RWPE2 (cell line): Measurements from ENCODE around the gene C15orf40.

Experiments used
- ATAC-seq: fragments of 200-7000 bp; cut with Tn5 transposase; 3 replicates; pipeline ENCODE4 v1.9.1; 2021; ENCODE audit warnings: low read depth
- DNase-seq: peaks from one replicate; pipeline ENCODE4 v3.0.0-alpha.2; 2020; ENCODE audit warnings: low spot score
- H3K27ac ChIP-seq: fragments of 450-650 bp; 2 replicates; pipeline ENCODE4 v1.5.1; 2017; ENCODE audit warnings: mild to moderate bottlenecking; ENCODE audit not compliant: poor library complexity, severe bottlenecking
- H3K27me3 ChIP-seq: fragments of 250-450 bp; sonication (Bioruptor Pico); 2 replicates; pipeline ENCODE4 v1.5.1; 2021; ENCODE audit warnings: mild to moderate bottlenecking, moderate library complexity; ENCODE audit not compliant: insufficient read depth, poor library complexity, severe bottlenecking
- H3K36me3 ChIP-seq: fragments of 250-450 bp; sonication (Bioruptor Pico); 2 replicates; pipeline ENCODE4 v1.5.1; 2020; ENCODE audit warnings: low read depth, mild to moderate bottlenecking, moderate library complexity
- H3K4me1 ChIP-seq: fragments of 250-450 bp; sonication (Bioruptor Pico); 2 replicates; pipeline ENCODE4 v1.5.1; 2021; ENCODE audit warnings: mild to moderate bottlenecking, moderate library complexity; ENCODE audit not compliant: insufficient read depth, poor library complexity, severe bottlenecking
- H3K4me3 ChIP-seq: fragments of 250-450 bp; sonication (Bioruptor Pico); 2 replicates; pipeline ENCODE4 v1.5.1; 2021; ENCODE audit warnings: mild to moderate bottlenecking, moderate library complexity; ENCODE audit not compliant: severe bottlenecking
- H3K9me3 ChIP-seq: fragments of 250-450 bp; sonication (Bioruptor Pico); 2 replicates; pipeline ENCODE4 v1.5.1; 2021; ENCODE audit warnings: mild to moderate bottlenecking, moderate library complexity; ENCODE audit not compliant: severe bottlenecking
- TF ChIP-seq, protein P1 (sequence below): fragments of 450-650 bp; IDR thresholded peaks from one replicate; pipeline ENCODE4 v1.5.1; 2017; ENCODE audit warnings: mild to moderate bottlenecking, moderate library complexity; ENCODE audit not compliant: poor library complexity, severe bottlenecking

The C15orf40 gene

DNA sequence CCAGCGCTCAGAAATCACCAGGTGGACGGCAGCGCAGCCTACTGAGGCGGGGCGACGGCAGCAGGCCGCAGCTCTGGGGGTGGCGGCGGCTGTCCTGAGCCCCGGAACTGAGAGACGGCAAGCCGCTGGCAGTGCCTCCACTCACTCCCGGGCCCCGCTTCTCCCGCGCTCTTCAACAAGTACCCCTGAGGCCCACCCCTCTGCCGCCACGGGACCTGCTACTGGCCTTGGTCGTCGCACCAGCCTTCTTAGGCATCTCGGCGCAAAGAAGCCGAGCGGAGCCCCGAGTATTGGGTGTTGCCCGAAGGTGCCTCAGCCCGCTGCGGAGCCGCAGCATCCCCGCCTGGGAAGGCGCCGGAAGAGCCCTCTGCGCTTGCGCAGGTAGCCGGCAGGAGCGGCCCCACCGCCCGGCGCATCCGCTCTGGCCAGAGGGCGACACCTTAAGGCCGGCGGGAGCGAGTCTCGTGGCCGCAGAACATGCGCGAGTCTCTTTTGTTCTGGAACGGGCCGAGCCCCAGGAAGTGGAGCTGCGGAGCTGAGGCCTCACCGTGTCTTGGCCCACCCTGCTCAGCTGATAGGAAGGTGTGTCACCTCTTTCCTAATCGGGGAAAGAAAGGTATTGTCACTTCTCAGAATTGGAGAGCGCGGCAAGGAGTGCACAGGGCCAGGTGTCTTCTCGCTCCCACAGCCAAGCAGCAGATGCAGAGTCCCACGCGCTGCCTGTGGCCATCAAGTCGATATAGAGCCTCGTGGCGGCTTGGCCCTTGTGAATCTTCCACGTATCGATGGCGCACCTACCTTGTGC is at the start of gene C15orf40:
C15orf40 (minus strand) TSS at position 369 of the 805 bp plus-strand sequence; CDS start at position 337, 32 bp downstream.
- H3K4me1 ChIP-seq = peaks cover 14% of the 10 kb centered on the region
- ATAC-seq (peak; percentile 92), DNase-seq (peak; percentile 96)
- H3K9me3 ChIP-seq = no peaks in the 10 kb centered on the region
- TF ChIP-seq, protein P1, sequence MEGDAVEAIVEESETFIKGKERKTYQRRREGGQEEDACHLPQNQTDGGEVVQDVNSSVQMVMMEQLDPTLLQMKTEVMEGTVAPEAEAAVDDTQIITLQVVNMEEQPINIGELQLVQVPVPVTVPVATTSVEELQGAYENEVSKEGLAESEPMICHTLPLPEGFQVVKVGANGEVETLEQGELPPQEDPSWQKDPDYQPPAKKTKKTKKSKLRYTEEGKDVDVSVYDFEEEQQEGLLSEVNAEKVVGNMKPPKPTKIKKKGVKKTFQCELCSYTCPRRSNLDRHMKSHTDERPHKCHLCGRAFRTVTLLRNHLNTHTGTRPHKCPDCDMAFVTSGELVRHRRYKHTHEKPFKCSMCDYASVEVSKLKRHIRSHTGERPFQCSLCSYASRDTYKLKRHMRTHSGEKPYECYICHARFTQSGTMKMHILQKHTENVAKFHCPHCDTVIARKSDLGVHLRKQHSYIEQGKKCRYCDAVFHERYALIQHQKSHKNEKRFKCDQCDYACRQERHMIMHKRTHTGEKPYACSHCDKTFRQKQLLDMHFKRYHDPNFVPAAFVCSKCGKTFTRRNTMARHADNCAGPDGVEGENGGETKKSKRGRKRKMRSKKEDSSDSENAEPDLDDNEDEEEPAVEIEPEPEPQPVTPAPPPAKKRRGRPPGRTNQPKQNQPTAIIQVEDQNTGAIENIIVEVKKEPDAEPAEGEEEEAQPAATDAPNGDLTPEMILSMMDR = peak; percentile 99
- no peaks in the 10 kb centered on the region for H3K27me3 ChIP-seq
- peak within 1 kb of the TSS; percentile 56 for H3K27ac ChIP-seq
- peak within 1 kb of the TSS; percentile 85 for H3K4me3 ChIP-seq
- peaks cover 39% of the 10 kb centered on the region for H3K36me3 ChIP-seq

DNA sequence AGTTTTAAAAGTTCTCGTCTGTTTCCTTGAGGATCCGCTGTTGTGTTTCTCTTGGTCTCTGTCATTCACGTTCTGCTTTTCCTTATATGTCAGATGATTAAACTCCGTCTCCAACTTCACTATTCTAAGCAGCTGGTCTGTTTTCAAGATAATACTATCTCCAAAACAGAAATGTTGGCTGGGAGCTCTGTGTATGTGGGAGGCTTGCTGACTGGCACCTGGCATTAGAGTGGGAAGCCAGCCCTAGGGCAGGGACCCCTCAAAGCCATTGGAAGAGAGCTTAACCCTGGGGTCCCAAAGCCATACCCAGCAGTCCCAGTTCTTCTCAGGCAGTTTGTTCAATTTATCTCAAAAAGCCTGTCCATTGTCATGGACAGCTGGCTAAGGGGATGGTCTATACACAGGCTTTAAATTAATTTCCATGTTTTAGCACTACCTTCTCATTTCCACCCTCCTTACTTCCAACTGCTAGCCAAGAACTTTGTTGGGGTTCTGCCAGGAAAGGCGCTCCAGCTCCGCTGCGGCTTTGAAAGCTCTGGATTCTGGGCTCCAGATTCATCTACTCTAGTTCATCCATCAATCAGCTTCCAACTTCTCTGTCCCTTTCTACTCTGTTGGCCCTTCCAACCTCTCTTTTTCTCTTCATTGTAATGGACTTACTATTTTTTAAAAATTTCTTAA is 46.4 kb upstream of the C15orf40 start:
- DNase-seq = no peak
- Histone ChIP-seq H3K4me1 (no peaks in the 10 kb centered on the region), H3K27me3 (no peaks in the 10 kb centered on the region), H3K4me3 (no peak overlapping the region), H3K27ac (no peak overlapping the region), H3K9me3 (no peaks in the 10 kb centered on the region), H3K36me3 (peaks cover 75% of the 10 kb centered on the region)
- TF ChIP-seq, protein P1 = no peak
- no peak for ATAC-seq

DNA sequence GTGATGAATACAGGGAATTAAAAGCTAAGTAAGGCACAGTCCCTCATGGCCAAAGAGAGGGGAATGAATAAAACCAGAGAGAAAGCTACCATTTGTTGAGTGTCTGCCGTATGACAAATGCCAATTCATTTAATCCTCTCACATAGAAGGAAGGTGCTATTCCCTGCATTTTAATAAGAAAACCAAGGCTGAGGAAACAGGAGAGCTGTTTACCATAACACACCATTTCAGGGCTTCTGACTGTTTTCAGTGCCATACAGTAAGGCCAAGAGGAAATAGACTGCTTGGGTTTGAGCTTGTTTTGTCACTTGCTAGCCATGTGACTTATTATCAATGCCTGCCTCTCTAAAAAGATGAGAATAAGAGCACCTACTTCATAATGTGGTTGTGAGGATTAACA is 45.6 kb upstream of the C15orf40 start:
- no peak overlapping the region for H3K27ac ChIP-seq
- DNase-seq (no peak), ATAC-seq (no peak)
- no peaks in the 10 kb centered on the region for H3K4me1 ChIP-seq
- H3K36me3 ChIP-seq = peaks cover 73% of the 10 kb centered on the region
- TF ChIP-seq, protein P1 = no peak
- no peaks in the 10 kb centered on the region for H3K27me3 ChIP-seq
- H3K9me3 ChIP-seq = no peaks in the 10 kb centered on the region
- H3K4me3 ChIP-seq = no peak overlapping the region

DNA sequence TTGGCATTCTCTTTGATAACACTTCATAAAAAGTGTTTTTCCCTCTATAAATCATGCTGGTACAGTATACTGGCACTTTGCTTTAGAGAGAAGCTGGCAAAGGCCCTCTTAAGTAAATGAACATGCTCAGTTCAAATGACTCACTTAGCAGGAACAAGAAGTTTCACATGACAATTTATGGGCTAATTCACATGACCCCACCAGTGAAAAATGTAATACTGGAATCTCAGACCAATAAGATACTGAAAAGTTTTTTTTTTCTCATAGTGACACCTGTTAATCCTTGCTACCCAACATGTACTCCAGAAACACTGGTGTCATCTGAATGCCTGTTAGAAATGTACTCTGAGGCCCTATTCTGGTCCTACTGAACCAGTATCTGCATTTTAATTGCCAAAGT is 41.7 kb upstream of the C15orf40 start:
- Histone ChIP-seq H3K4me1 (no peaks in the 10 kb centered on the region), H3K27me3 (no peaks in the 10 kb centered on the region), H3K36me3 (peaks cover 85% of the 10 kb centered on the region), H3K27ac (no peak overlapping the region), H3K9me3 (no peaks in the 10 kb centered on the region), H3K4me3 (no peak overlapping the region)
- TF ChIP-seq, protein P1 = no peak
- no peak for DNase-seq
- peak; percentile 80 for ATAC-seq
